HepG2 (cell line): ENCODE measurements around the gene HSPB6. TPM values are rescaled to one million over a fixed set of nuclear protein-coding genes. Genes with fewer than 3 reads are reported as not detected.

Experiments used
- AKAP8 ChIP-seq: sonication (generic); formaldehyde crosslinking; IDR thresholded peaks from 2 replicates; pipeline ENCODE4 v1.5.1; 2020; ENCODE audit warnings: mild to moderate bottlenecking, missing genetic modification reagents
- ATF6 ChIP-seq: sonication (generic); formaldehyde crosslinking; conservative IDR thresholded peaks from 2 replicates; pipeline ENCODE4 v1.4.0; 2020; ENCODE audit warnings: missing genetic modification reagents
- DMAP1 ChIP-seq: IDR thresholded peaks from 2 replicates; pipeline ENCODE4 v1.6.1; 2016
- DMTF1 ChIP-seq: sonication (generic); formaldehyde crosslinking; IDR thresholded peaks from 2 replicates; pipeline ENCODE4 v1.4.0; 2020; ENCODE audit warnings: mild to moderate bottlenecking, missing genetic modification reagents
- EHMT2 ChIP-seq: fragments of 200-600 bp; sonication (generic); IDR thresholded peaks from 2 replicates; pipeline ENCODE4 v1.7.0; 2017; ENCODE audit warnings: antibody characterized with exemption, low read depth, low read length, borderline replicate concordance
- FLYWCH1 ChIP-seq: sonication (generic); formaldehyde crosslinking; IDR thresholded peaks from 2 replicates; pipeline ENCODE4 v1.8.1; 2023; ENCODE audit warnings: mild to moderate bottlenecking, missing genetic modification reagents
- IKZF1 ChIP-seq: fragments of 450-650 bp; IDR thresholded peaks from 2 replicates; pipeline ENCODE4 v1.7.1; 2016
- NAIF1 ChIP-seq: sonication (generic); formaldehyde crosslinking; IDR thresholded peaks from 2 replicates; pipeline ENCODE4 v1.5.0; 2020; ENCODE audit warnings: mild to moderate bottlenecking, missing genetic modification reagents, borderline replicate concordance
- NR2F6 ChIP-seq, 2 experiments: IDR thresholded peaks; 2 replicates each; pipeline ENCODE4 v1.6.1; 2016; ENCODE audit warnings: antibody characterized with exemption in 1 of 2, mild to moderate bottlenecking in 1 of 2
- PTBP1 ChIP-seq: fragments of 200-400 bp; formaldehyde crosslinking; IDR thresholded peaks from 2 replicates; pipeline ENCODE4 v1.6.1; 2018; ENCODE audit warnings: low read length, low read depth; ENCODE audit not compliant: poor library complexity, severe bottlenecking
- SMC3 ChIP-seq: IDR thresholded peaks from 2 replicates; pipeline ENCODE4 v1.6.1; 2011; ENCODE audit warnings: low read length, improper control_type of control experiment
- TFDP1 ChIP-seq: IDR thresholded peaks from 2 replicates; pipeline ENCODE4 v1.6.1; 2016; ENCODE audit warnings: missing compliant biosample characterization, missing genetic modification reagents, borderline replicate concordance
- ZFP91 ChIP-seq: sonication (generic); formaldehyde crosslinking; IDR thresholded peaks from 2 replicates; pipeline ENCODE4 v1.9.0; 2022; ENCODE audit warnings: missing genetic modification reagents, mild to moderate bottlenecking, borderline replicate concordance
- ZNF296 ChIP-seq: sonication (generic); formaldehyde crosslinking; conservative IDR thresholded peaks from 2 replicates; pipeline ENCODE4 v1.5.0; 2020; ENCODE audit warnings: mild to moderate bottlenecking, missing genetic modification reagents
- ZNF761 ChIP-seq: sonication (generic); formaldehyde crosslinking; conservative IDR thresholded peaks from 2 replicates; pipeline ENCODE4 v1.4.0; 2020; ENCODE audit warnings: mild to moderate bottlenecking, missing genetic modification reagents
- ZSCAN9 ChIP-seq: IDR thresholded peaks from 2 replicates; pipeline ENCODE4 v1.6.1; 2016; ENCODE audit warnings: borderline replicate concordance
- polyA plus RNA-seq, 8 experiments: library from polyadenylated mRNA; depleted of rRNA in 3 of 8; stranded (reverse) in 7 of 8; unstranded in 1 of 8; fragments of >200 nt; fragmentation: Illumina TruSeq in 4 of 8; extraction: Trizol in 4 of 8; gene quantifications; 2 replicates each; pipeline versions ENCODE4 v1.2.1 to v1.2.3, GENCODE V29; 2011 to 2016; ENCODE audit warnings: low read depth in 4 of 8, missing spikeins in 1 of 8, mixed read lengths in 1 of 8; ENCODE audit not compliant: insufficient read depth in 1 of 8
- total RNA-seq, 5 experiments: library from RNA; depleted of rRNA; stranded (reverse); fragments of >200 nt; fragmentation: Illumina TruSeq; extraction: Trizol; gene quantifications; 2 replicates each; pipeline ENCODE4 v1.2.3, GENCODE V29; 2016; ENCODE audit warnings: low read depth in 1 of 5
- TF ChIP-seq, protein P1 (sequence below): sonication (generic); formaldehyde crosslinking; conservative IDR thresholded peaks from 2 replicates; pipeline ENCODE4 v1.8.0; 2022; ENCODE audit warnings: mild to moderate bottlenecking, moderate library complexity, missing genetic modification reagents
- TF ChIP-seq, protein P2 (sequence below): sonication (generic); formaldehyde crosslinking; IDR thresholded peaks from 2 replicates; pipeline ENCODE4 v1.5.0; 2020; ENCODE audit warnings: mild to moderate bottlenecking, missing genetic modification reagents

Gene HSPB6
- total and polyA plus RNA-seq, 2 of the 13 experiments (the other 11 are each of a cell fraction or from before 2014, with no cell fraction given): 0.18 TPM; not detected in 1

- TF ChIP-seq, protein P1, sequence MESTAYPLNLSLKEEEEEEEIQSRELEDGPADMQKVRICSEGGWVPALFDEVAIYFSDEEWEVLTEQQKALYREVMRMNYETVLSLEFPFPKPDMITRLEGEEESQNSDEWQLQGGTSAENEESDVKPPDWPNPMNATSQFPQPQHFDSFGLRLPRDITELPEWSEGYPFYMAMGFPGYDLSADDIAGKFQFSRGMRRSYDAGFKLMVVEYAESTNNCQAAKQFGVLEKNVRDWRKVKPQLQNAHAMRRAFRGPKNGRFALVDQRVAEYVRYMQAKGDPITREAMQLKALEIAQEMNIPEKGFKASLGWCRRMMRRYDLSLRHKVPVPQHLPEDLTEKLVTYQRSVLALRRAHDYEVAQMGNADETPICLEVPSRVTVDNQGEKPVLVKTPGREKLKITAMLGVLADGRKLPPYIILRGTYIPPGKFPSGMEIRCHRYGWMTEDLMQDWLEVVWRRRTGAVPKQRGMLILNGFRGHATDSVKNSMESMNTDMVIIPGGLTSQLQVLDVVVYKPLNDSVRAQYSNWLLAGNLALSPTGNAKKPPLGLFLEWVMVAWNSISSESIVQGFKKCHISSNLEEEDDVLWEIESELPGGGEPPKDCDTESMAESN (CRISPR knock-in tag): no peak
- TF ChIP-seq ZFP91 (peak; percentile 53), NAIF1 (CRISPR knock-in tag) (no peak), DMAP1 (CRISPR knock-in tag) (no peak), IKZF1 (no peak), ZSCAN9 (CRISPR knock-in tag) (peak; percentile 25; the same call in 1 of the 2 replicates), TFDP1 (CRISPR knock-in tag) (no peak), NR2F6 (IDR thresholded peaks at IDR 0.05) (peak; percentile 15; the same call in 1 of the 2 replicates), NR2F6 (CRISPR knock-in tag; IDR thresholded peaks at IDR 0.05) (peak; percentile 57), PTBP1 (no peak), ATF6 (no peak), ZNF296 (no peak), FLYWCH1 (CRISPR knock-in tag) (no peak), EHMT2 (no peak), ZNF761 (no peak), AKAP8 (no peak), DMTF1 (CRISPR knock-in tag) (no peak), SMC3 (no peak)
- TF ChIP-seq, protein P2, sequence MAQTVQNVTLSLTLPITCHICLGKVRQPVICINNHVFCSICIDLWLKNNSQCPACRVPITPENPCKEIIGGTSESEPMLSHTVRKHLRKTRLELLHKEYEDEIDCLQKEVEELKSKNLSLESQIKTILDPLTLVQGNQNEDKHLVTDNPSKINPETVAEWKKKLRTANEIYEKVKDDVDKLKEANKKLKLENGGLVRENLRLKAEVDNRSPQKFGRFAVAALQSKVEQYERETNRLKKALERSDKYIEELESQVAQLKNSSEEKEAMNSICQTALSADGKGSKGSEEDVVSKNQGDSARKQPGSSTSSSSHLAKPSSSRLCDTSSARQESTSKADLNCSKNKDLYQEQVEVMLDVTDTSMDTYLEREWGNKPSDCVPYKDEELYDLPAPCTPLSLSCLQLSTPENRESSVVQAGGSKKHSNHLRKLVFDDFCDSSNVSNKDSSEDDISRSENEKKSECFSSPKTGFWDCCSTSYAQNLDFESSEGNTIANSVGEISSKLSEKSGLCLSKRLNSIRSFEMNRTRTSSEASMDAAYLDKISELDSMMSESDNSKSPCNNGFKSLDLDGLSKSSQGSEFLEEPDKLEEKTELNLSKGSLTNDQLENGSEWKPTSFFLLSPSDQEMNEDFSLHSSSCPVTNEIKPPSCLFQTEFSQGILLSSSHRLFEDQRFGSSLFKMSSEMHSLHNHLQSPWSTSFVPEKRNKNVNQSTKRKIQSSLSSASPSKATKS (CRISPR knock-in tag): no peak
Observed at GRCh38 chr19:35767288-35768081, 10.7 kb upstream of the HSPB6 start (continued).
